GM21515 (cell line): ENCODE results near the gene ARHGAP8.

ENCODE experiments used
- ATAC-seq: cut with Tn5 transposase; IDR thresholded peaks from one replicate; pipeline ENCODE4 v1.9.1; 2021; ENCODE audit not compliant: unreplicated experiment

ARHGAP8 gene

DNA sequence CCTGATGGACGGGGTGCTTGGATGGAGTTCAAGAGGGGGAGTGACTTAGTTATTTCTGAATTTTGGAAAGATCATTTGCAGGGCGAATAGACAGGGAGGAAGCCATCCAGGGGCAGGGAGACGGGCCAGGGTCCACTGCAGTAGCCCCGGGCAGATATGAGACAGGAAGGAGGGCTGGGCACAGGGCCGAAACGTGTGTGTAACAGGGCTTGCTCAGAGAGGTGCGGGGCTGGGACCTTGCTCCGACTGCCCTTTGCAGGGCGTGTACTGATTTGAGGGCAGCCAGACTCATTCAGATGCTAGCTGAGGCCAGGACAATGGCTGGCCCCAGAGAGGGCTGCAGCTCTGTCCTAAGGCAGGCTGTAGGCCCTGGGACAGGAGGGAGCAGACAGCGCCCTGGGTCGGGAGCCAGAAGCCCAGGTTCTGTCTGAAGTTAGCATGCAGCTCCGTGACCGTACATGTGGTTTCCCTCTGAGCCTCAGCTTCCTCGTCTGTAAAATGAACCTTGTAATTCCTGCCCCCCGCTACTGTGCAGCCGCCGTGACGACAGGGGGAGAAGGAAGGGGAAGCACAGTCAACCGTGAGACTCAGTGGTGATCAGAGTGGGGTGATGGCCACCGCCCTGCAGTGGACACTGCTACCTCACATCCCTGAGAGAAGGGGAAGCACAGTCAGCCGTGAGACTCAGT lies 154.0 kb downstream of the ARHGAP8 start:
- no peak for ATAC-seq

DNA sequence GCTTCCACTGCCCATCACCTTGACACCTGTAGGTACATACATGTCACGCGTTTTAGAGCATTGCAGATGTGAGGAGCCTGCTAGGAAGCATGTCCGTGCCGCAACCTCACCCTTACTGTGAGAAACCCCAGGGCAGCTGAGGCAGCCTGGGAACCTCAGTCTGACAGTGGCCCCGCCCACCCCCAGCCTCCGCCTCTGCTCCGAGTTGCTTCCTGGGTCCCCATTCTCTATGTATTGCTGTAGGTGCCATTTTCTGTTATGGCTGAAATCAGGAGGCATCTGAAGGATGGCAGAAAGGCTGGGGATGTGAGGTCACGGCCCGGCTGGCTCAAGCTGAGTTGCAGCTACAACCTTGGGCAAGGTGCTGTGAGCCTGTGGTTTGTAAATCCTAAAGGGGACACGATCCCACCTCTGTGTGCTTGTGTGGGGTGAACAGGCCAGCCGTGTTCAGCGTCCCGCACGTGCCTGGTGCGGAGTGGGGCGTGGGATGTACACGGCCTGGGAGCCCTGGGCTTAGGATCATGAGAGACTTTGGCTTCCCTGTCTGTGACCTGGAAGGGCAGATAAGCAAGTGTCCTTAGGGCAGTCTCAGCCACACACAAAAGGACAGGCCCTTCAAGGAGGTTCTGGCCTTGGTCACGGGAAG lies 154.7 kb downstream of the ARHGAP8 start:
- ATAC-seq, result no peak

DNA sequence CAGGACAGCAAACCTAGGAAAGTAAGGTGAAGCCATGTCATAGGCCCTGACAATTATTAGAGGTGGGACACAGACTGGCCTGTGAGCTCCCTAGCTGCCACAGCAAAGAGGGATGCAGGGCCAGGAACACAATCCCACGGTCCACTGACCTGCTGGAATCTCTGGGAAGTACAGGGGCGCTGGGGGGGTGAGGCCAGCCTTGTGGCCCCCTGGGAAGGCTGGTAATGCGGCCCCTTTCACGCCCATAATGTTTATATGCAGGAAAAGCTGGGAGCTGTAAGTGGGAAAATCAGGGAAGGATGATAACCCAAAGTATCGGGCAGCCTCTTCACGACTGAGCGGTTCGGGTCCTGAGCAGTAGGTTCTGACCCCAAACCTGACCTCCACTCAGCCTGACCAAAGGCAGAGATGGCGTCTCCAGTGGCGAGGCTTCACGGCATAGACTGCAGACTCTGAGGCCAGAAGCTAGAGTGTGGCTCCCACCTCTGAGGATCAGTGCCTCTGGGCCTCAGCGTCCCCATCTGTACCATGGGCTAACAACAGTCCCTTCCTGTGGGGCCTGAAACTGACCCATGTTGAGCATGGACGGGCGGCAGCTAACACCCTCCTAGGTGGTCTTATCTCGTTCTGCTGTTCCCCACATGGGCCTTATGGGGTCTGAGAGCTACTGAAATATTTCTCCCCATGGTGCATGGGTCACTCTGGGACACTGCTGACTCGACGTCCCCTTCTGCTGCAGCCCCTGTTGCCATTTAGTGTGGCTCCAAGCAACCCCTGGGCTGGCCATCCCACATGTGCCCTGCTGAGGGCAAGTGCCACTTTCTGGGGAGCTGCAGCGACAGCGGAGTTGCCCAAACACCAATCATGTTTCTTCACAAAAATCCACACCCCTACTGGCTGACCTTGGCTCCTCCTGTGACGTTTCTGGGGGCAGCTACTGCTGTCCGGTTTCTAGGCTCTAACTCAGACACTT lies 155.7 kb downstream of the ARHGAP8 start:
- ATAC-seq, result no peak

DNA sequence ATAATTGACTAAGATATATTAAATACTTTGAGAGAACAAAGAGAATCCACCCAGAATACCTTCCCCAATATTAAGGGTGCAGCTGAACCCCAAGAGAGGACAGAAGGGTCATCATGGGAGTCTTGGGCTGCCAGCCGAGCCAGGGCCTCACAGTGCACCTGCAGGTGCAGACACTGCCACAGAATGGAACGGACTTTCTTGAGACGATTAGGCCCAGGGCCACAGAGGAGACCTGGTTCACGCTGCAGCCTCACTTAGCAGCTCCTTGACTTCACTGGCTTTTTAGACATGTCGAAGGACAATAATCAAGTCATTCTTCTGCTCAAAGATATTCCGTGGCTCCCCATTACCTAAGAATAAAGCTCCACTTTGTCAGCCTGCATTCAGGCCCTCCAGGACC lies 156.9 kb downstream of the ARHGAP8 start:
- ATAC-seq, result no peak
